WTC11 (cell line): ENCODE results near the gene CDC42EP2.

Source experiments
- E2F5 ChIP-seq: sonication (generic); formaldehyde crosslinking; IDR thresholded peaks from 2 replicates; pipeline ENCODE4 v1.8.1; 2022; ENCODE audit warnings: mild to moderate bottlenecking, moderate library complexity, missing genetic modification reagents
- MLX ChIP-seq: sonication (generic); formaldehyde crosslinking; IDR thresholded peaks from 2 replicates; pipeline ENCODE4 v1.8.1; 2023; ENCODE audit warnings: mild to moderate bottlenecking, missing genetic modification reagents, moderate library complexity
- NFE2L1 ChIP-seq: sonication (generic); formaldehyde crosslinking; IDR thresholded peaks from 2 replicates; pipeline ENCODE4 v1.8.1; 2023; ENCODE audit warnings: missing genetic modification reagents
- ZBTB21 ChIP-seq: sonication (generic); formaldehyde crosslinking; IDR thresholded peaks from 2 replicates; pipeline ENCODE4 v1.8.1; 2023; ENCODE audit warnings: mild to moderate bottlenecking, missing genetic modification reagents, borderline replicate concordance
- ZNF232 ChIP-seq: sonication (generic); formaldehyde crosslinking; IDR thresholded peaks from 2 replicates; pipeline ENCODE4 v1.8.0; 2022; ENCODE audit warnings: mild to moderate bottlenecking, missing genetic modification reagents
- ZNF416 ChIP-seq: fragments of 250-450 bp; sonication (Bioruptor Pico); IDR thresholded peaks from 2 replicates; pipeline ENCODE4 v1.9.0; 2021; ENCODE audit warnings: mild to moderate bottlenecking, inconsistent platforms
- TF ChIP-seq, protein P1 (sequence below): sonication (generic); formaldehyde crosslinking; IDR thresholded peaks from 2 replicates; pipeline ENCODE4 v1.8.1; 2023; ENCODE audit warnings: mild to moderate bottlenecking, missing genetic modification reagents, borderline replicate concordance
- TF ChIP-seq, protein P2 (sequence below): fragments of 200-600 bp; IDR thresholded peaks from 2 replicates; pipeline ENCODE4 v1.8.0; 2022; ENCODE audit warnings: antibody characterized with exemption
- TF ChIP-seq, protein P3 (sequence below): sonication (generic); formaldehyde crosslinking; IDR thresholded peaks from 2 replicates; pipeline ENCODE4 v1.8.0; 2023; ENCODE audit warnings: missing genetic modification reagents, mild to moderate bottlenecking, borderline replicate concordance

- TF ChIP-seq, protein P1, sequence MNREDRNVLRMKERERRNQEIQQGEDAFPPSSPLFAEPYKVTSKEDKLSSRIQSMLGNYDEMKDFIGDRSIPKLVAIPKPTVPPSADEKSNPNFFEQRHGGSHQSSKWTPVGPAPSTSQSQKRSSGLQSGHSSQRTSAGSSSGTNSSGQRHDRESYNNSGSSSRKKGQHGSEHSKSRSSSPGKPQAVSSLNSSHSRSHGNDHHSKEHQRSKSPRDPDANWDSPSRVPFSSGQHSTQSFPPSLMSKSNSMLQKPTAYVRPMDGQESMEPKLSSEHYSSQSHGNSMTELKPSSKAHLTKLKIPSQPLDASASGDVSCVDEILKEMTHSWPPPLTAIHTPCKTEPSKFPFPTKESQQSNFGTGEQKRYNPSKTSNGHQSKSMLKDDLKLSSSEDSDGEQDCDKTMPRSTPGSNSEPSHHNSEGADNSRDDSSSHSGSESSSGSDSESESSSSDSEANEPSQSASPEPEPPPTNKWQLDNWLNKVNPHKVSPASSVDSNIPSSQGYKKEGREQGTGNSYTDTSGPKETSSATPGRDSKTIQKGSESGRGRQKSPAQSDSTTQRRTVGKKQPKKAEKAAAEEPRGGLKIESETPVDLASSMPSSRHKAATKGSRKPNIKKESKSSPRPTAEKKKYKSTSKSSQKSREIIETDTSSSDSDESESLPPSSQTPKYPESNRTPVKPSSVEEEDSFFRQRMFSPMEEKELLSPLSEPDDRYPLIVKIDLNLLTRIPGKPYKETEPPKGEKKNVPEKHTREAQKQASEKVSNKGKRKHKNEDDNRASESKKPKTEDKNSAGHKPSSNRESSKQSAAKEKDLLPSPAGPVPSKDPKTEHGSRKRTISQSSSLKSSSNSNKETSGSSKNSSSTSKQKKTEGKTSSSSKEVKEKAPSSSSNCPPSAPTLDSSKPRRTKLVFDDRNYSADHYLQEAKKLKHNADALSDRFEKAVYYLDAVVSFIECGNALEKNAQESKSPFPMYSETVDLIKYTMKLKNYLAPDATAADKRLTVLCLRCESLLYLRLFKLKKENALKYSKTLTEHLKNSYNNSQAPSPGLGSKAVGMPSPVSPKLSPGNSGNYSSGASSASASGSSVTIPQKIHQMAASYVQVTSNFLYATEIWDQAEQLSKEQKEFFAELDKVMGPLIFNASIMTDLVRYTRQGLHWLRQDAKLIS (CRISPR knock-in tag) = no peak
- TF ChIP-seq MLX (no peak), NFE2L1 (no peak), E2F5 (CRISPR knock-in tag) (no peak), ZBTB21 (CRISPR knock-in tag) (no peak), ZNF416 (CRISPR knock-in tag) (no peak), ZNF232 (CRISPR knock-in tag) (no peak)
- TF ChIP-seq, protein P2, sequence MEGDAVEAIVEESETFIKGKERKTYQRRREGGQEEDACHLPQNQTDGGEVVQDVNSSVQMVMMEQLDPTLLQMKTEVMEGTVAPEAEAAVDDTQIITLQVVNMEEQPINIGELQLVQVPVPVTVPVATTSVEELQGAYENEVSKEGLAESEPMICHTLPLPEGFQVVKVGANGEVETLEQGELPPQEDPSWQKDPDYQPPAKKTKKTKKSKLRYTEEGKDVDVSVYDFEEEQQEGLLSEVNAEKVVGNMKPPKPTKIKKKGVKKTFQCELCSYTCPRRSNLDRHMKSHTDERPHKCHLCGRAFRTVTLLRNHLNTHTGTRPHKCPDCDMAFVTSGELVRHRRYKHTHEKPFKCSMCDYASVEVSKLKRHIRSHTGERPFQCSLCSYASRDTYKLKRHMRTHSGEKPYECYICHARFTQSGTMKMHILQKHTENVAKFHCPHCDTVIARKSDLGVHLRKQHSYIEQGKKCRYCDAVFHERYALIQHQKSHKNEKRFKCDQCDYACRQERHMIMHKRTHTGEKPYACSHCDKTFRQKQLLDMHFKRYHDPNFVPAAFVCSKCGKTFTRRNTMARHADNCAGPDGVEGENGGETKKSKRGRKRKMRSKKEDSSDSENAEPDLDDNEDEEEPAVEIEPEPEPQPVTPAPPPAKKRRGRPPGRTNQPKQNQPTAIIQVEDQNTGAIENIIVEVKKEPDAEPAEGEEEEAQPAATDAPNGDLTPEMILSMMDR = no peak
- TF ChIP-seq, protein P3, sequence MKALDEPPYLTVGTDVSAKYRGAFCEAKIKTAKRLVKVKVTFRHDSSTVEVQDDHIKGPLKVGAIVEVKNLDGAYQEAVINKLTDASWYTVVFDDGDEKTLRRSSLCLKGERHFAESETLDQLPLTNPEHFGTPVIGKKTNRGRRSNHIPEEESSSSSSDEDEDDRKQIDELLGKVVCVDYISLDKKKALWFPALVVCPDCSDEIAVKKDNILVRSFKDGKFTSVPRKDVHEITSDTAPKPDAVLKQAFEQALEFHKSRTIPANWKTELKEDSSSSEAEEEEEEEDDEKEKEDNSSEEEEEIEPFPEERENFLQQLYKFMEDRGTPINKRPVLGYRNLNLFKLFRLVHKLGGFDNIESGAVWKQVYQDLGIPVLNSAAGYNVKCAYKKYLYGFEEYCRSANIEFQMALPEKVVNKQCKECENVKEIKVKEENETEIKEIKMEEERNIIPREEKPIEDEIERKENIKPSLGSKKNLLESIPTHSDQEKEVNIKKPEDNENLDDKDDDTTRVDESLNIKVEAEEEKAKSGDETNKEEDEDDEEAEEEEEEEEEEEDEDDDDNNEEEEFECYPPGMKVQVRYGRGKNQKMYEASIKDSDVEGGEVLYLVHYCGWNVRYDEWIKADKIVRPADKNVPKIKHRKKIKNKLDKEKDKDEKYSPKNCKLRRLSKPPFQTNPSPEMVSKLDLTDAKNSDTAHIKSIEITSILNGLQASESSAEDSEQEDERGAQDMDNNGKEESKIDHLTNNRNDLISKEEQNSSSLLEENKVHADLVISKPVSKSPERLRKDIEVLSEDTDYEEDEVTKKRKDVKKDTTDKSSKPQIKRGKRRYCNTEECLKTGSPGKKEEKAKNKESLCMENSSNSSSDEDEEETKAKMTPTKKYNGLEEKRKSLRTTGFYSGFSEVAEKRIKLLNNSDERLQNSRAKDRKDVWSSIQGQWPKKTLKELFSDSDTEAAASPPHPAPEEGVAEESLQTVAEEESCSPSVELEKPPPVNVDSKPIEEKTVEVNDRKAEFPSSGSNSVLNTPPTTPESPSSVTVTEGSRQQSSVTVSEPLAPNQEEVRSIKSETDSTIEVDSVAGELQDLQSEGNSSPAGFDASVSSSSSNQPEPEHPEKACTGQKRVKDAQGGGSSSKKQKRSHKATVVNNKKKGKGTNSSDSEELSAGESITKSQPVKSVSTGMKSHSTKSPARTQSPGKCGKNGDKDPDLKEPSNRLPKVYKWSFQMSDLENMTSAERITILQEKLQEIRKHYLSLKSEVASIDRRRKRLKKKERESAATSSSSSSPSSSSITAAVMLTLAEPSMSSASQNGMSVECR (CRISPR knock-in tag) = no peak
Measured at GRCh38 chr11:65290448-65291165, 24.1 kb upstream of the CDC42EP2 start.
